ENCODE data around the gene TAOK1.

GRCh38 chr17:29589524-29590410 lies 199.6 kb downstream of the TAOK1 start, which contains the start of gene GIT1:
- TF ChIP-seq CTCF (IDR thresholded peaks at IDR 0.05; ENCODE audit: insufficient read depth, low read length) (no peak), POLR2AphosphoS5 (IDR thresholded peaks at IDR 0.05; ENCODE audit: low read depth) (no peak), SPI1 (IDR thresholded peaks at IDR 0.05; ENCODE audit: borderline replicate concordance, low read depth) (no peak), REST (IDR thresholded peaks at IDR 0.05; ENCODE audit: insufficient replicate concordance, low read depth) (no peak)

All from HL-60 (cell line).